Measurements from ENCODE around the gene SLCO2B1.
"Not testable (repeated sequence)": the region's sequence is repeated elsewhere in the genome, so short reads cannot be mapped to it uniquely, and the experiment has no call there.

SLCO2B1 gene, protein sequence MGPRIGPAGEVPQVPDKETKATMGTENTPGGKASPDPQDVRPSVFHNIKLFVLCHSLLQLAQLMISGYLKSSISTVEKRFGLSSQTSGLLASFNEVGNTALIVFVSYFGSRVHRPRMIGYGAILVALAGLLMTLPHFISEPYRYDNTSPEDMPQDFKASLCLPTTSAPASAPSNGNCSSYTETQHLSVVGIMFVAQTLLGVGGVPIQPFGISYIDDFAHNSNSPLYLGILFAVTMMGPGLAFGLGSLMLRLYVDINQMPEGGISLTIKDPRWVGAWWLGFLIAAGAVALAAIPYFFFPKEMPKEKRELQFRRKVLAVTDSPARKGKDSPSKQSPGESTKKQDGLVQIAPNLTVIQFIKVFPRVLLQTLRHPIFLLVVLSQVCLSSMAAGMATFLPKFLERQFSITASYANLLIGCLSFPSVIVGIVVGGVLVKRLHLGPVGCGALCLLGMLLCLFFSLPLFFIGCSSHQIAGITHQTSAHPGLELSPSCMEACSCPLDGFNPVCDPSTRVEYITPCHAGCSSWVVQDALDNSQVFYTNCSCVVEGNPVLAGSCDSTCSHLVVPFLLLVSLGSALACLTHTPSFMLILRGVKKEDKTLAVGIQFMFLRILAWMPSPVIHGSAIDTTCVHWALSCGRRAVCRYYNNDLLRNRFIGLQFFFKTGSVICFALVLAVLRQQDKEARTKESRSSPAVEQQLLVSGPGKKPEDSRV

GRCh38 chr11:75150879-75151278 is at the start of gene SLCO2B1:
TSS of gene SLCO2B1 (plus strand) at chr11:75151107. CDS start at chr11:75151382, 275 bp downstream.
- DNase-seq = no peak

DNA sequence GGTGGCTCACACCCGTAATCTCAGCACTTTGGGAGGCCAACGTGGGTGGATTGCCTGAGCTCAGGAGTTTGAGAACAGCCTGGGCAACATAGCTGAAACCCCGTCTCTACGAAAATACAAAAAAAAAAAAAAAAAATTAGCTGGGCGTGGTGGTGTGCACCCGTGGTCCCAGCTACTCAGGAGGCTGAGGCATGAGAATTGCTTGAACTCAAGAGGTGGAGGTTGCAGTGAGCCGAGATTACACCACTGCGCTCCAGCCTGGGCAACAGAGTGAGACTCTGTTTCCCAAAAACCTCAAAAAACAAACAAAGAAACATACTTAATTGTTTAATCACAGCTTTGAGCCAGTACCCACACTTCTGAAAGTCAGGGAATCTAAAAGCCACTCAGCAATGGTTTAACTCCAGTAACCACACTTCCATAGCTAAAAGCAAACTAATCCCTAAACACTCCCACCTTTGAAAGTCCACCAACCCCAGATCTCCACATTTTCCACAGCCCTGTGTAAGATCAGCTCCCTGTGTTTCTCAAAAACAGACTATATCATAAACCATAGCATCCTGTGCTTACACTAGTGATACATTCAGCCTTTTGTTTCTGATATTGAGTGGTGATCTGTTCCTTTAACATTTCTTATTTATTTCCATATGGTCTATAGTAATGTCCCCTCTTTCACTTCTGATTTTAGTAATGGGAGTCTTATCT is 49.3 kb upstream of the SLCO2B1 start:
- DNase-seq = no peak

- no peak for DNase-seq
Measured at GRCh38 chr11:75103380-75104026, 47.4 kb upstream of the SLCO2B1 start.

GRCh38 chr11:75105462-75105925 is 45.4 kb upstream of the SLCO2B1 start:
- DNase-seq = no peak

DNA sequence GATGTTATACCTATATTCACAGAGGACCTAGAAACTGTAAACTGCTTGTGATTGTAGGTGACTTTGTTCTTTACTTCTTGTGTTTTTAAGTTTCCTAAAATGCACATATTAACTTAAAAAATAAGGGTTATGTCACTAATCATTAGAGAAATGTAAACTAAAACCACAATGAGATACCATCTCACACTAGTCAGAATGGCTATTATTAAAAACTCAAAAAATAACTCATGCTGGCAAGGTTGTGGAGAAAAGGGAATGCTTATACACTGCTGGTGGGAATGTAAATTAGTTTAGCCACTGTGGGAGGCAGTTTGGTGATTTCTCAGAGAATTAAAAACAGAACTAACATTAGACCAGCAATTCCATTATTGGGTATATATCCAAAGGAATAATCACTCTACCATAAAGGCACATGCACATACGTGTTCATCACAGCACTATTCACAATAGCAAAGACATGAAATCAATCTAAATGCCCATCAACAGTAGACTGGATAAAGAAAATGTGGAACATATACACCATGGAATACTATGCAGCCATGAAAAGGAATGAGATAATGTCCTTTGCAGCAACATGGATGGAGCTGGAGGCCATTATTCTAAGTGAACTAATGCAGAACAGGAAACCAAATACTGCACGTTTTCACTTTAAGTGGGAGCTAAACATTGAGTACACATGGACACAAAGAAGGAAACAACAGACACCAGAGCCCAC is 44.8 kb upstream of the SLCO2B1 start:
- DNase-seq = not testable (repeated sequence)

DNA sequence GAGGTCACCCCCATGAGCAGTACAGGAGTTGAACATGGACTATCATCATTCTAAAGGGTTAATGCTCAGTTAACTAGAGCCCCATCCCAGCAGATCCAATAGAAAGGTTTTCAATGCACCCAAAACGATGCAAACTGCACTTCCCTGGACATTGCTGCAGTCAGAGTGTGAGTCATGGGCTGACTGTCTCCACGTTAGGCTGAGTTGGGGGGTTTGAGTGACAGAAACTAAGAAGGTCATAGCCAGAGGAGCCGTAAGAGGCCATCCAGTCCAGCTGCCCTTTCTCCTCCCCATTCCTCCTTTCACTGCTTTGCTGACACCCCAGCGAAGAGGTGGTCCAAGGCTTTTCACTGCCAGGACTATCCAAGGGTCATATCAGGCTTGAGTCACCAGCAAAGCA is 43.7 kb upstream of the SLCO2B1 start:
- DNase-seq = no peak

- no peak for DNase-seq
Measured at GRCh38 chr11:75112200-75112599, 38.7 kb upstream of the SLCO2B1 start.

DNA sequence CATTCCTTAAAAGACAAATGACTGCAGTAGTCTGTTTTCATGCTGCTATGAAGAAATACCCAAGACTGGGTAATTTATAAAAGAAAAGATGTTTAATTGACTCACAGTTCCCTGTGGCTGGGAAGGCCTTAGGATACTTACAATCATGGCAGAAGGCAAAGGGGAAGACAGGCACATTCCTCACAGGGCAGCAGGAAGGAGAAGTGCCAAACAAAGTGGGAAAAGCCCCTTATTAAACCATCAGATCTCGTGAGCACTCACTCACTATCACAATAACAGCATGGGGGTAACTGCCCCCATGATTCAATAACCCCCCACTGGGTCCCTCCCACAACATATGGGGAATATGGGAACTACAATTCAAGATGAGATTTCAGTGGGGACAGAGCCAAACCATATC is 37.9 kb upstream of the SLCO2B1 start:
- no peak for DNase-seq

DNA sequence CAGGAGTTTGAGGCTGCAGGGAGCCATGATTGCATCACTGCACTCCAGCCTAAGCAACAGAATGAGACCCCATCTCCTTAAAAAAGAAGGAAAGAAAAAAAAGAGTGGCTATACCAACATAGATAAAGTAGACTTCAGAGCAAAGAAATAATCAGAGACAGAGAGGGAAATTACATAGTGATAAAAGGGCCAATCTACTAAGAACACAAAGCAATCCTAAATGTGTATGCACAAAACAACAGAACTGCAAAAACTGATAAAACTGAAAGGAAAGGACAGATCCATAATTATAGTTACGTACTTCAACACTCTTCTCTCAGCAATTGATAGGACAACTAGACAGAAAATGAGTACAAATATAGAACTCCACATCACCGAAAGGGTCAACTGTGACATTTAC is 36.4 kb upstream of the SLCO2B1 start:
- DNase-seq = no peak

DNA sequence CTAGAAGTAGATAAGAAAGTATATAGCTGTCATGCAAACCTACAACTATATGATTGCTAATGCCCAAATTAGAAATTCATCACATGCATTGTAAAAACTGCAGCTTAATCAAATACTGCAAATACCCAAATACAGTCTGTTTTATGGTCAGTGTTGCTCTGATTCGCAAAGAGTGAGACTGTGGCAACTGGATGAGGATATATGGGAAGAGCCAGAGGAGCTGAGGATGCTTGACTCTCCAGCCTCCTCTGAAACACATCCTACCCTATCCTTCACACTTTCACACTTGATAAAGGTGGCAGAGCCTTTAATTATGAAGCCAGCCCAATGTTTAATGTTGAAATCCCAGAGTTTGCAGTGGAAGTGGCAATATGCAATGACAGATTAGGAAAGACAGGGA is 32.3 kb upstream of the SLCO2B1 start:
- DNase-seq = no peak

DNA sequence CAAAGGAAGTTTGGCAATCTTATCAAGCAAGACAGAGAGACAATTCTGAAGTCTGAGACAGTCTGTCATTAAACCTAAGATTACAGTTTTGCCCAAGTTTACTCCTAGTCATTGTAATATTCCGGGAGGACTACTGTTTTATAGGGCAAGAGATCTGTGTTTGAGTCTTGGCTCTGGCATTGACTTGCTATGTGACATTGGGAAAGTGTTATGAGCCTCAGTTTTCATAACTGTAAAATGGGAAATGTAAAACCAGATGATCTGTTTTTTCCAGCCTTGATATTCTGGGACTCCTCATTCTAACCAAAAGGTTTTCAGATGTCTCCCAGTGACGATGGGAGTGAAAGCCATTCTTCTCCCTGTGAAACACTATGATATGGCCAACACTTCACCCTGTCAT is 24.3 kb upstream of the SLCO2B1 start:
- no peak for DNase-seq

DNA sequence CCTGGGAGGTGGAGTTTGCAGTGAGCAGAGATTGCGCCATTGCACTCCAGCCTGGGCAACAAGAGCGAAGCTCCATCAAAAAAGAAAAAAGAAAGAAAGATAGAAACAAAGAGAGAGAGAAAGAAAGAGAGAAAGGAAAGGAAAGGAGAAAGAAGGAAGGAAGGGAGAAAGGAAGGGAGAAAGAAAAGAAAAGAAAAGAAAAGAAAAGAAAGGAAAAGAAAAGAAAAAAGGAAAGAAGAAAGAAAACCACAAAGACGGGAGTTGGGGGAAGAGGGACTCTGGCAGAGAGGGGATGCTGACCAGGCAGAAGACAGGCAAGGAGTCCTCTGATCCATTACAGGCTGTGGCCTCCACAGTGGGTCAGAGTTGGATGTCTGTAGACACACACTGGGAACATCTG is 18.8 kb upstream of the SLCO2B1 start:
- no peak for DNase-seq

DNA sequence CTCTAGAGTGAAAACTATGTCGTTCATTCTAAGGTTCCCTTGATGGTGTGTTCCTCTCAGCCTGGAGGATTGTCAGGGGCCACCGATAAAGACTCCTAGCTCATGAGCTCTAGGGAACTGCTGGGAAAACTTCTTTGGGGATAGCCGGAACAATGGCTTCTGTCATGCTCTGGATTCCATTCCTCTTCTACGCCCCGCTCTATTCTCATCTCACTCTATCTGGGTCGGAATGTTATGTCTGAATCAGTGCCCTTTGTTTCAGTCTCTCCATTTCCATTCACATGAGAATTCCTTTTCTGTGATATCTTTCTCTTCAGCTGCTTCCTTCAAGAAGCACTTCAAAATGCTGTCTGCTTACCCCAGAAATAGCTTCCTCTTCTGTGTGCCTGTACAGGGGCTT is 16.9 kb upstream of the SLCO2B1 start:
- no peak for DNase-seq

DNA sequence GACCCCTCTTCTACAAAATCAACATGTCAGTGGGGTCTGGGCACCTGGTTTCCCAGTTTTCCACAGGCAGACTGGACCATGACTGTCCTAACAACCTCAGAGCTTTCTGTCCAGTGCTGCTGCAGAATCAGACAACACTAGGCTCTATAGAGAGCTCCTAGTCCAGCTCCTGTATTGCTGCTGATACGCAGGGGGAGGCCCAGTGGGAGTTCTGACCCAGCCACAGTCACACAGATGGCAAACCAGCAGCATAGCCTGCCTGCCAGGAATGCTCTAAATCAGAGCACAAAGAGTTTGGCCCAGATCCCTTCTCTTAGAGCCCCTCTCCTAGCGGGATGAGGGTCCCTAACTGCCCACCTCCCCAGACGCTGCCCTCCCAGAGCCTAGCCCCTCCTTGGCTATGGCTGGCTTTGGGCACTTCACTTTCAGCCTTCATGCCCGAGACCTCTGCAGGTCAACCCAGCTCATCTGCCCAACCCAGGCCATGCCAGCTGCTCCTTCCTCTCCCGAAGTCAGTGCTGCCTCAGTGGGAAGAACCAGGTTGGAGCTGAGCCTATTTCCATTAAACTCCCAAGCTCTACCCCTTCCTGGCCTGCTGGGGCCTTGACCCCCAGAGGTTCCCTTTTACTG is 15.8 kb upstream of the SLCO2B1 start:
- DNase-seq = no peak

GRCh38 chr11:75135651-75136050 is 15.3 kb upstream of the SLCO2B1 start:
- no peak for DNase-seq

DNA sequence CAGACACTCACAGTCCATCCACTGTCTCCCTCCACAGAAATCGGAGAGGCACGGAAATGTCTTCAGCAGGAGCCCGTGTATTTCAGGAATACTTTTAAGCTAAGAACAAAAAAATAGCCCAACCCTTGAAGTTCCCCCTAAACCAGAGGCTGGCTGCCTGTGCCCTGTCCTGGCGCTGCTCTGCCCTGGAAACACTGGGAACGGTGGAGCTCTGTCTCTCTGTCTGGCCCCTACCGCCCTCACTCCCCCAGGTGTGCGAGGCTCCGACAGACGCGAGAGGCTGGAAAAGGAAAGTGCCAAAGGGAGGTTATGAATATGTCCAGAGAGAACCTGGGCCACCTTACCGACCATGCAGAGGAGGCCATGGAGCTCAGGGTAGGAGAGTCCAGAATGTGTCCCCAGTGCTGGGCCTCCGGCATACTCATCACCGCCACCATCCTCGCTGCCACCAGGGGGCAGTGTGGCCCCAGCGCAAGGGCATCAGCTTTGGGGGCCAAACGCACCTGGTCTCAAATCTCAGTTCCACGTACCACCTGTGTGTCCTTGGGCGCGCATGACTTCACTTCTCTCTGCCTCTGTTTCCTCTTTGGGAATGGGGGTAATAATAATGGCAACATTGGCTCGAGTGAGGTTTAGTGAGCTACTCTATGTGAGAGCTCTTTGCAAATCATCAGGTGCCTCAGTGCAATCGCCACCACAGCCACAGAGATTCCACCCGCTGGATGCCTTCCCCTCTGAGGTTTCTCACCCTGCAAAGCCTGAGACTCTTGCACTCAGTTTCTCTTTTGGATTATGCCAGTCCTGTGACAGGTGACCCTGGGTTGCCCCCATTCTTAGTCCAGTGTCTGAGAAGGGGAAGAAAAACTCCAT is 10.4 kb upstream of the SLCO2B1 start:
- DNase-seq = peak; percentile 41 to 82 (median 68)

- DNase-seq = no peak
Measured at GRCh38 chr11:75141166-75141565, 9.7 kb upstream of the SLCO2B1 start.

GRCh38 chr11:75142714-75143419 is 8.0 kb upstream of the SLCO2B1 start:
- peak; percentile 34 to 43 (median 38) for DNase-seq

- DNase-seq = no peak
Measured at GRCh38 chr11:75143420-75143731, 7.5 kb upstream of the SLCO2B1 start.

DNA sequence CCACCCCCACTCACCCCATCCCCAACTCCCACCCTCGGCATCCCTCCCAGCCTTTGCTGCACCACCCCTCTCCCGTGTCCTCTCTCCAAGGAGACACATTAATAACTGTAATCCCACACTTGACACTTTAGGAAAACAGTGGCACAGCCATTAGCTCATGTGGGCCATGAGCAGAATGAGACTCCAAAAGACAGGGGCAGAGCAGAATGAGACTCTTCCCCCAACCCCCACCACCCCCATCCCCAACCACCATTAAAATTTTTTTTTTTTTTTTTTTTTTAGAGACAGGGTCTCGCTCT is 6.2 kb upstream of the SLCO2B1 start:
- no peak for DNase-seq

All from stimulated activated naive CD4-positive, alpha-beta T cell (primary cell).